DMS 273 treated with DMSO at 0.1 percent for 48 hours (cell line): ENCODE data around the gene LENEP.

Source experiments
- DNase-seq: peaks from one replicate; lab custom pipeline; 2025; lab: John Stamatoyannopoulos, UW

LENEP gene

GRCh38 chr1:155030243-155030795 is 36.9 kb downstream of the LENEP start:
- DNase-seq: no peak

DNA sequence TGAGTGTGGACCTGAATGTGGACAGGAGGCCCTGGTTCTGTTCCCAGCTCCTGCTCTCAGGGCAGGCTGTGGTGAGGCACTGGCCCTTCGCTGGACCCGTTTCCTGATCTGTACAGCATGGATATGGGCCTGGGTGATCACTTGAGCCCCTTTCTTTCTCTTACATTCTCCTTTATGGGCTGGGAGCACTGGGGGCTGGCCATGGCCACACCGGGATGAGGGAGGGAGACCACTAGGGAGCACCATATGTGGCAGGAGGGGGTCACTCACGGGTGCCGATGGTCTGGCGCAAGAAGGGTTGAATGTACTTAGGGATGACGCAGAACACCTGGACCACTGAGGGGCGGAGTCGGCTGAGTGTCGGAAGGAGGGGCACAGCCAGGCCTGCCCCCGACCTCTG is 37.5 kb downstream of the LENEP start:
- no peak for DNase-seq

DNA sequence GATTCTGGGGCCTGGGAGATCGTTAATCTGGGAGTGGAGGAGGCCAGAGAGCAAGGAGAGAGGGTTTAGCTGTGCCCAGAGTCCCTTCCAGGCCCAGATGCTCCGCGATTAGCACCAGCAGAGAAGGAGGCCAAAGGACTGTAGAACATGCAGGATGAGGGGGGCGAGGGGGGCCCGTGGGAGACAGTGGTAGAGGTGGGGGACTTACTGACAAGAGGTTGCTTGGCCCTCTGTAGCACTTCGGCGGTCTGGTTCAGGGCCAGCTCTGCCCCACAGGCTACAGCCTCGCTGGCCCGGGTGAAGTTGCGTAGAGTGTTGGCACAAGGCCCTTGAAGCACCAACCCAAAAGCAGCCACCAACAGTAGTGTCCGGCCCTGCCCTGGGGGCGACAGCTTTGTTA is 39.5 kb downstream of the LENEP start:
- no peak for DNase-seq

GRCh38 chr1:155033524-155033923 is 40.1 kb downstream of the LENEP start, which contains the start of the genes DCST1 and DCST2:
DCST1 (plus strand) TSS chr1:155033824; CDS start chr1:155034037, 213 bp downstream.
DCST2 (minus strand) TSS chr1:155033781; CDS start chr1:155033701, 80 bp downstream.
- no peak for DNase-seq

GRCh38 chr1:155034318-155035208 is 41.2 kb downstream of the LENEP start:
- DNase-seq: no peak

DNA sequence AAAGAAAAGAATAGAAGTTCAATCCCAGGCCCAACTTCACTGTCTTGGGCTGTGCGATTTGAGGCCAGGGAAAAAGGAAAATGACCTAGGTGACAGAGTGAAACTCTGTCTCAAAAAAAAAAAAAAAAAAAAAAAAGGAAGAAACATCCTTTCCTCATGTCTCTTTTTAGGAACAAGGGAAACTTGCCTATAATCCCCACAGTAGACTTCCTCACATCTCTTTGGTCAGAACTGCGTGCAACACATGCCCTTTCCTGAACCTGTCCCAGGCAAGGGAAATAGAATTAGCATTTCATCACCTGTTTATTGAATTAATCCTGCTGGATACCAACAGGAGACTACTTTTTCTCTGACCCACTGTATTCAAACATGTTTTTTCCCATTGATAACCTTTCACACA is 42.5 kb downstream of the LENEP start:
- DNase-seq: no peak

DNA sequence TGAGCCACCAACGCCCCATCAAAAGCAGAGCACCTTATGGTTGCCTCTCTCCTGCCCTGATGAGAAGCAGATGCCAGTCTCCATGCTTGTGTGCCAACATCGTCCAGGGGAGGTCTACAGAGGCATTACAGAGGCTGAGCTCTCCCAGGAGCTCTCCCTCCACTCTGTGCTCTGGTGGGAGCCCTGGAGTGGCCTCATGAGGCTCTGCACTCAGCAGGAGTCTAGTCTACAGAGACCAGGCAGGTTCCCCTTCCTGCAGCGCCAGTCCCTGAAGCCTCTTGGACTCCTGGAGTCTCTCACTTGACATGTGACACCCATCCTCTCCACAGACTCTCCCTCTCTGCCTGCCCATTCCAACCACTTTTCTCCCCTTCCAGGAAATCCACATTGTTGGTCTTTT is 43.7 kb downstream of the LENEP start:
- no peak for DNase-seq

- no peak for DNase-seq
Observed at GRCh38 chr1:155037851-155038441, 44.6 kb downstream of the LENEP start.

GRCh38 chr1:155038602-155039307 is 45.4 kb downstream of the LENEP start:
- no peak for DNase-seq

DNA sequence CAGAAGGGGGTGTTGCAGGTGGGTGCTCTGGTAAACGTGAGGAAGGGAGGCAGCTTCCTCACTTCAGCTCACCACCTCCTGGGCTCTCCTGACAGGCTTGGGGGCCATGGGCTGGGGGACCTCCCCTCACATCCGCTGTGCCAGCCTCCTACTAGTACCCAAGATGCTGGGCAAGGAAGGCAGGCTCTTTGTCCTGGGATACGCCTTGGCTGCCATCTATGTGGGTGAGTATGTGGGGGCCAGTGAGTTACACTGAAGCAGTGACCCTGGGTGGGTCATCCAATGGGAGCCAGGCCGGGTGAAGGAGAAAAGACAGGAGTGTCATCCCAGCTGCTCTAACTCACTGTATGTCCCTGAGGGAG is 45.9 kb downstream of the LENEP start:
- DNase-seq: no peak

DNA sequence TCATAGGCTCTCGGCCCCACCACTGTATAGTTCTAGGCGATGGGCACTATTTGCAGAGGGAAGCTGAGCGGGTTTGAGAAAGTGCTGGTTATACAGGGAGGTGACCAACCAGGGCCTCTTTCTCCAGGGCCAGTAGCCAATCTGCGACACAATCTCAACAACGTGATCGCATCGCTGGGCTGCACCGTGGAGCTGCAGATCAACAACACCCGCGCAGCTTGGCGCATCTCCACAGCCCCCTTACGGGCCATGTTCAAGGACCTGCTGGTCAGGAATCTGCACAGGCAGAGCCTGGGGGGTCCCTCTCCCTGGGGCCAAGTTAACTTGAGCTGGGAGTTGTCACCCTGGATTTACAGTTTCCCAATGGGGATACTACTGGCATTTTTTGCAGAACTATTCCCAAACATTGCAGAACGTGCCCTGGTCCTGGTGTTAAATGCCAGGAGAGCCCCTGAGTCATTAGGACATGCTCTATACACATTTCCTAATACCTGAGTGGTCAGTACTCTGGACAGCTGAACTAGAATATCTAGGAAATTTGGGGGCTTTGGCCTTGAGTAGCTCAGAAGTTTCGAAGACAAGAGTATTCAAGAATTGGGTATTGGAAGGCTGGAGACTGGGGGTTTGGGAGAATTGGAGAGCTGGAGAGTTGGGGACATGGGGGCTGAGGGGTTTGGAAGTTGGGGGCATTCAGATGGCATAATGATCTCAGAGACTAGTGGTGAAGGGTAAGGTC is 47.1 kb downstream of the LENEP start:
- no peak for DNase-seq

DNA sequence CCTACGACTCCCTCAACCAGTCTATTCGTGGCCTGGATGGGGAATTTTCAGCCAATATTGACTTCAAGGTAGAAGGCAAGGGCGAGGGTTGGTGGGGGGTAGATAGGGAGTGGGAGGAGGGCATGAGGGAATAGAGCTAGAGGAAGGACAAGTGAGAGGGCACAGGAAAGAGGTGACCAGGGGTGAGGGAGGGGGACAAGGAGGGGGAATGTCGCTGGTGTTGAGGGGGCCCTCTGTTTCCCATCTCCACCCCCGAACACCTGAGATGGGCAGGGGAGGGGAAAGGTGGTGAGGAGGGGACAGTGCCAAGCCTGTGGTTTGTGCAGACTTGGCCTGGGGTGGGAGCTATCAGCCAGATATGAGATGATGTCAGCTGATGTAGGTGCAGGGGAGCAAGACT is 49.4 kb downstream of the LENEP start:
- DNase-seq: no peak

DNA sequence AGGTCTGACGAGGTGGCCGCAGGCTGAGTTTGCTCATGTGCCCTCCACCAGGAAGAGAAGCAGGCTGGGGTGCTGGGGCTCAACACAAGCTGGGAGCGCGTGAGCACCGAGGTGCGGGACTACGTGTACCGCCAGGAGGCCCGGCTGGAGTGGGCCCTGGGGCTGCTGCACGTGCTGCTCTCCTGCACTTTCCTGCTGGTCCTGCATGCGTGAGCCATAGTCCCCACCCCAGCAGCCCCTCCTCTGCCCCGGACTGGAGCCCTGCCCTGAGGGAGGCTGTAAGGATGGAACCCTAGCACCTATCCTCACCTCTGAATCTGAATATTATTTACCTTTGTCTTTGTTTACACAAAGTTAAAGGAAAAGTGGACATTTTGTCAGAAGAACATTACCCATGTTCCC is 49.9 kb downstream of the LENEP start:
- DNase-seq: no peak

DNA sequence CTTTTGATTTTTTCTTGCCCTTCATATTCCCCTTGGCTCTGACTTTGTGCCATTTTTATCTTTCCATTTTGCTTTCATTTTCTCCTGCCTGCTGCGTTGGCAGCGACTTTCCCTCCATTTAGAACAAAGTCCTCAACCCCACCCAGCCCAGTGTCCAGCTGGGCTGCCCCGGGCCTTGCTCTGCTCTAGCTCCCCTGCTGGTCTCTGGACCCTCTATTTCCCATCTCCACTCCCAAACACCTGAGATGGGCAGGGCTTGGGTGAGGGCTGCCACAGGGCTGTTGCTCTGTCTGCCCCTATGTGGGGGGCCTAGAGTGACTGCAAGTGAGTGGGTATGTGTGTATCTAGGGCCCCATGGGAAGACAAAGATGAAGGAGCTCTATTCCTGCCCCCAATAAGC is 50.4 kb downstream of the LENEP start:
- no peak for DNase-seq
